ENCODE data around the gene SIRT7.

The SIRT7 gene

DNA sequence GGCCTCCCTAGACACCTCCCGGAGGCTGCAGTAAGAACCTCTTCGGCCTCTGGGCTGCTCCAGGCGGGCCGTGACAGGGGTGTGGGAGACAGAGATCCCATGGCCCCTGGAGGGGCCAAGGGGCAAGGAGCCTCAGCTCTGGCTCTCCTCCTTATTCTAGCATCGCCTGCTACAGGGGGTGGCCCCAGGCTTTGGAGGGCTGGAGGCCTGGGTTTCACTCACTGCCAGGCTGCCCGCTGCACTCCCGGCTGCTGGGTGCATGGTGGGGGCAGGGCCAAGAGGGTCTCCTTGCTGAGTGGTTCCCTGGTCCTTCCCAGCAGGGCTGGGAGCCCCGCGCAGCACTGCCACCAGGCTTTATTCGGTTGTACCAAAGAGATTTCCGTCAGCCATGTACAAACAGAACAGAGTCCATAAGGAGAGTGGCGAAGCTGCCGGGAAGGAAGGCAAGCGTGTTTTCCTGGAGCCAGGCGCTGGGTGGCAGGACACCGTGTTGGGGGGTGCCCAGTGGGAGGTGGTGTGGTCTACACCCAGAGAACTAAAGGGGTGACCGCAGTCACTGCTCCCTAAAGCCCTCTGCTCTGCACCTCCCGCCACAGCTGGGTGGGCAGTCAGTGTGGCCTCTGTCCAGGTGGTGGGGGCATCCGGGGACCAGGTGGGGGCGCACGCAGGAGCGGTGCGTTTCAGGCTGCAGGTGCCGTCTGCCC, 13.9 kb downstream of the SIRT7 start:
- DNase-seq, result no peak

DNA sequence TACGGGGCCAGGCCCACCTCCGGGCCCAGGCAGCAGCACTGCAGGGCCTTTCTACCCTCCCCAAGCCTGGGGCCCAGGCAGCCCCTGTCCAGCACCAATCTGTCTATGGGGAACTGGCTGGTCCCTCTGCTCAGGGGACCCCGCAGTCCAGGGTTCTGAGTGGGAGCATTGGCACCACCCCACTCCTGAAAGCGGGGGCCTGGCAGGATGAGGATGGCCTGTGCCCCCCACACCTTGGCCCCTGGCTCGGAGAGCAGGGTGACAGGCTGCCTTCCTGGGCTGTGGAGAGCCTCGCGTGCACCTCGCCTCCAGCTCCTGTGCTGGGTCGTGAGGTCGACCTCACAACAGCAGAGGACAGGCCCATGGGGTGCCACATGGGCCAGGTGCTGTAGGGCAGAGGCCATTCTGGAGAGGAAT, 14.6 kb downstream of the SIRT7 start:
- no peak for DNase-seq

DNA sequence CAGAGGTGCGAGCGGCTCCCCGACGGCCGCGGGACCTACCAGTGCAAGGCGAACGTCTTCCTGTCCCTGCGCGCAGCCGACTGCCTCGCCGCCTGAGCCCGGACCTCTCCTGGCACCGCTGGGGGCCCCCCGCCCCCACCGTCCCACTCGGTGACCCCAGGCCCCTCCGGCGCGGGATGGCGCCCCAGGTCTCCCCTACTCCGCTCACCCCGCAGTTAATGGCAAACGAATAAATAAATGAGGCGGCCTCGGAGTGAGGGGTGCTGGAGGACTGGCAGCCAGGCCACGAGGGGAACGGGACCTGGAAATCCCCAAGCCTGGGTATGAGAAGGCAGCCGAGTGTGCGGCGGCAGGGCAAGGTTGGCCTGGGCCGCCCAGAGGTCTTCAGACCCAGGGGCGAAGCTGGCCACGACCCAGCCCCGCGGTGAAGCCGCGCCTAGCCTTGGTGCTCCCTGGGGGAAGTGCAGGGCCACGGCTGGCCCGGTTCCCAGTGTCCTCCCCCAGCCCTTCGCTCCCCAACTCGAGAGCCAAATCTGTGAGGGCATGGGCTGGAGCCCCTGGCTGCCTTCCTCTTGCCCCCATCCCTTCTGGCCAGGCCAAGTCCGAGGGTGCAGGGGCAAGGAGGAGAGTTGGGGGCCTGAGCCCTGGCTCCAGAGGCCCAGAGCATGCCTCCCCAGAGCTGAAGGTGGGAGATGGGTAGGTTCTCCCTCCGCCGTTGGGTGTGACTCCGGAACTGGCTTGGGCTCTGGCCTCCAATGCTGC, 15.1 kb downstream of the SIRT7 start:
- DNase-seq, result no peak

DNA sequence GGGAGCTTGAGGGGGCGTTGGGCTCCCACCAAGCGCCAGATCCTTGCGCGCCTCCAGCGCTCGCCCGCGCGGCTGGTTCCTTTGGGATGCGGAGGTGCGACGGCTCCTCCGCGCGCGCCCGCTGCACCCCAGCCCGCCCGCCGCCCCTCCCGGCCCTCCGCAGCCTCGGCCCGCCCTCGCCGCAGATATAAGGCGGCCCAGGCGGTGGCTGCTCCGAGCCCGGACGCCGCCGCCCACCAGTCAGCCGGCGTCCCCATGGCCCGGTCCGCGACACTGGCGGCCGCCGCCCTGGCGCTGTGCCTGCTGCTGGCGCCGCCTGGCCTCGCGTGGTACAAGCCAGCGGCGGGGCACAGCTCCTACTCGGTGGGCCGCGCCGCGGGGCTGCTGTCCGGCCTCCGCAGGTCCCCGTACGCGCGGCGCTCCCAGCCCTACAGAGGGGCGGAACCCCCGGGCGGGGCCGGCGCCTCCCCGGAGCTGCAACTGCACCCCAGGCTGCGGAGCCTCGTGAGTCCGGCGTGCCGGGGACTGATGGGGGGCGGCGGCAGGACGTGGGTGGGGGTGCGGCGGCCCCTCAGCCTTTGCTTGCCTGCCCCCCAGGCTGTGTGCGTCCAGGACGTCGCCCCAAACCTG, 15.8 kb downstream of the SIRT7 start, which contains the start of gene NPB:
TSS of gene NPB (plus strand) at position 216 of the 630 bp plus-strand sequence. CDS start at position 256, 40 bp downstream.
- peak; percentile 23 for DNase-seq

DNA sequence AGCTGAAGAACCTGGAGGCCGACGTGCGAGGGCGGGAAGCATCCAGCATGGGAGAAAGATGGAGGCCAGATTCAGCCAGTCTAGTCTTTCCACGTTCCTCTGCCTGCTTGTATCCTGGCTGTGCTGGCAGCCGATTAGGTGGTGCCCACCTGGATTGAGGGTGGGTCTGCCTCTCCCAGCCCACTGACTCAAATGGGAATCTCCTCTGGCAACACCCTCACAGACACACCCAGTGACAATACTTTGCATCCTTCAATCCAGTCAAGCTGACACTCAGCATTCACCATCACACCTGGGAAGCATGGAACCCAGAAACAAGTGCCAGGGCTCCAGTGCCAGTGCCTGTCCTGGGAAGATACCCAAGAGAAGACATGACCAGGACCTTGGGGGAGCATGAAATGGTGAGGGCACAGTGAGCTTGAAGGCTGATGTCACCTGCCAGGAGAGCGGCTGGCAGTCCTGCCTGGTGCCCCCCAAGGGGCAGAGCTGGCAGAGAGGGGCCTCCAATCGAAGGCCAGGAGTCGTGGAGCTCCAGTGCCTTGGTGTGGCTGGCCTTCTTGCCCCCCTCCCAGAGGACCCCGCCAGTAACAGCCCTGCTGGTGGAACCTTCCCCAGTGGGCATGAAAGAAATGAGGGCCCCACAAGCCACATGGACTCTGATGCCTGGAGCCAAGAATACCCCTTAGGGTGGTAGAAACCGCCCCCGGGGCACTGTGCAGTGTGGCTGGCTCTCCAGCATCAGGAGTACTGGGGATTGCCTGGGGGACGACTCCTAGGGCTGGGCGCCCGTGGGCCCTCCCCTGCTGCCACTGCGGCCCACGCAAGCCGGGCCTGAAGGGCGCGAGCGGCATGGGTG, 16.6 kb downstream of the SIRT7 start:
- no peak for DNase-seq

DNA sequence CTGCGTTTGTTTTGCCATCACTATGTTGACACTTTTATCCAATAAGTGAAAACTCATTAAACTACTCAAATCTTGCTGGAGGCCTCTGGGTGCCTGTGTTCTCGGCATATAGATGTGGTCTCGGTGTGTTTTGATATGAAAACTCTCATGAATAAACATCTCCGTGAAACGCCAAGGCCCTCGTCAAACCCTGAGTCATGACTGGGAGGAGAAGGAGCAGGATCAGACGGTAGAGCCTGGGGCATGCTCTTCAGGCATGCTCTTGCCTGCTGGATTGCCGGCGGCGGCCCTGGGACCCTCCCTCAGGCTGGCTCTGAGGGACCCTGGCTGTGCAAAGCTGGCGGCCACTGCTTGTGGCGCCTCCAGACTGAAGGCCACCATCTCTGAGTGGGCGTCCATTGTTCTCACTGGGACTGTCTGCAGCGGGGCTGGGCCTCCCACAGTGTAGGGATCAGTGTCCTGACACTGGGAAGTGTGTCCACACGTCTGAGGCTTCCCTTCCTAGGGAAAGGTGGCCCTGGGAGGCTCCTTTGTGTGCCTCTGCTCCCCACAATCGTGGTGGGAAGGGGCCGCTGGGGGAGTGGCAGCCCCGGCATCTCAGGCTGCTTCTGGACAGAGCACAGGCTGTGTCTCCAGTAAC, 17.7 kb downstream of the SIRT7 start:
- DNase-seq, result no peak

DNA sequence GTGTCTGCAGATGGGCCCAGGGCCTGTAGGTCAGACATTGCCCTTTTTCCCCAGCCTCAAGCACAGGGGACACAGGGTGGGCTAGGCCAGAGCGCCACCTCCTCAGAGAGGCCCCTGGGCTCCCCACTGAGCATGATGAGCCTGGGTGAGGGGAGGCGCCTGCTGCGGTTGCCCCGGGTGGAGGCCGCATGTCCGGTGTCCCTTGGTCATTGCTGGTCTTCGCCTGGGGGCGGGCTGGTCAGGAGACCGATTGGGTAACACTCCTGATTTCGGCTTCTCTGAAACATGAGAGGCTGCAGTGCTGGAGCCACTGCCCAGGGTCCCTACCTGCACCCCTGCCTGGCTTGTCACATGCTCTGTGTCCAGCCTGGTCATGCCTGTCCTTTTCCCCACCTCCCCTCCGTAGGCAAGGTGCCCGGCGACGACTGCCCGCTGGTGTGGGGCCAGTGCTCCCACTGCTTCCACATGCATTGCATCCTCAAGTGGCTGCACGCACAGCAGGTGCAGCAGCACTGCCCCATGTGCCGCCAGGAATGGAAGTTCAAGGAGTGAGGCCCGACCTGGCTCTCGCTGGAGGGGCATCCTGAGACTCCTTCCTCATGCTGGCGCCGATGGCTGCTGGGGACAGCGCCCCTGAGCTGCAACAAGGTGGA, 18.3 kb downstream of the SIRT7 start:
- no peak for DNase-seq

DNA sequence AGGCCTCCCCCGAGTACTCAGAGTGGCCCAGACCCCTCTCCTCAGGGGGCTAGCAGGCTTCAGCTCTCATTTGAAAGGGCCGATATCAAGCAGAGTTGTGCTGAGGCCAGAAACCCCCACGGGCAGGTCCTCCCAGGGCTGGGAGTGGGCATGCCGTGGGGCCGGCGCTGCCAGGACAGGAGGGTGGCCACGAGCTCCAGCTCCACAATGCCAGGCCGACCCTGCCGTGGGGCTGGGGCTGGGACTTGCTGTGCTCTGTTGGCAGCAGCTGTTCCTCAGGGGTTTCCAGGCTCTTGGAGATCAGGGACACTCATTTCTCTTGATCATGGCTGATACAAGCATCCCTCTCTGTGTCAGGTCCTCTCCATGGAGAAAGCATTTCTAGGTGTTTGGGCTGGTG, 19.1 kb downstream of the SIRT7 start:
- DNase-seq, result no peak

DNA sequence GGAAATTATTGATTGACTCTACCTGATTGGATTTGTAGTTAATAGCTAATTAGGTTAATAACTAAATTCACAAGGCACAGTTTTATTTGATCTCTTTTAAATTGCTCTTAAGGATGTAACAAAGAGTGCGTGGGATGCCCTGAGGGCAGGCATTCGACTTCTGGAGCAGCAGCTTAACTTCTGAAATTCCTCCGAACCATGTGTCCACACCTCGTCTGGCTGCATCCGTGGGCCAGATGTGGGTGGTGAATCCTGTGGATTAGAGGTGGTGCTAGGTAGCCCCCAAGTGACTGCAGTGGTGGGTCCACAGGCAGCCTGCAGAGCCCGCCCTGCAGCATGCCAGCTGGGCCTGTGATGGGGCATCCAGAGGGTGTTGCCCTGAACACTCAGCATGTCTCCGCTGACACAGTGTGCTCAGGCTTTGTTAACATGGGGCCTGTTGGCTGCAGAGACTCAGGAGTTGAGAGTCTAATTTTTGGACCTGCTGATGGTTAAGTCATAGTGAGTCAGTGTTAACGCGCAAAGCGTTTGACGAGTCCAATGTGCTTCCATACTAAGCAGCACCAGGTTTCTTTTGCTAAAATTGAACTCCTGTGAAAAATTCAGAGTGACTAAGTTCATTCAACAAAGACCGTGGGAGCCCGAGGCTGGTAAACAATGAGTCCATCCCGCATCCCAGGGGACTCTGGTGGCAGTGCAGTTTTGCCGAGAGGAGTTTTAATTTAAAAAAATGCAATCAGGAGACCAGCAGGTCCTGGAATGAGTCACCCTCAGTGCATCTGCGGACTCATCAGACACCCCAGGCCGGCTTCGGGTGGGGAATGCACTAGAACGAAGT, 19.7 kb downstream of the SIRT7 start:
- no peak for DNase-seq

DNA sequence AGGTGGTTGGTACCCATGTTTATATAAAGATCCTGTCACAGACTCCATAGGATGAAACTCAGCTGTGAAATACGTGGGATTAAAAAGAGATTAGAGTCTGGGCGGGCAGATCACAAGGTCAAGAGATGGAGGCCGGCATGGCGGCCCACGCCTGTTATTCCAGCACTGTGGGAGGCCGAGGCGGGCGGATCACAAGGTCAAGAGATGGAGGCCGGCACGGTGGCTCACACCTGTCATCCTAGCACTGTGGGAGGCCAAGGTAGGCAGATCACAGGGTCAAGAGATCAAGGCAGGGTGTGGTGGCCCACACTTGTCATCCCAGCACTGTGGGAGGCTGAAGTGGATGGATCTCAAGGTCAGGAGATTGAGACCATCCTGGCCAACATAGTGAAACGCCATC, 22.6 kb downstream of the SIRT7 start:
- no peak for DNase-seq

DNA sequence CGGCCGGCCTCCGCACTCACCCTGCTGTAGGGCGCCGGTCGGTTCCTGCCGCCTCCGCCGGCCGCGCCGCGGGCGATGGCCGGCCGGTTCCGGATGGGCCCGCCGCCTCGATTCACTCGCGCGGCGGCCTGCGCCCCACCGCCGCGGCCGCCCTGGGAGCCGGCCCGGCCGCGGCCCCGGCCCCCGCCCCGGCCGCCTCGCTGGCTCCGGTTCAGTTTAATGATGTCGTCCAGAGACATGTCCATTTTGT, 26.7 kb downstream of the SIRT7 start:
- DNase-seq, result no peak

DNA sequence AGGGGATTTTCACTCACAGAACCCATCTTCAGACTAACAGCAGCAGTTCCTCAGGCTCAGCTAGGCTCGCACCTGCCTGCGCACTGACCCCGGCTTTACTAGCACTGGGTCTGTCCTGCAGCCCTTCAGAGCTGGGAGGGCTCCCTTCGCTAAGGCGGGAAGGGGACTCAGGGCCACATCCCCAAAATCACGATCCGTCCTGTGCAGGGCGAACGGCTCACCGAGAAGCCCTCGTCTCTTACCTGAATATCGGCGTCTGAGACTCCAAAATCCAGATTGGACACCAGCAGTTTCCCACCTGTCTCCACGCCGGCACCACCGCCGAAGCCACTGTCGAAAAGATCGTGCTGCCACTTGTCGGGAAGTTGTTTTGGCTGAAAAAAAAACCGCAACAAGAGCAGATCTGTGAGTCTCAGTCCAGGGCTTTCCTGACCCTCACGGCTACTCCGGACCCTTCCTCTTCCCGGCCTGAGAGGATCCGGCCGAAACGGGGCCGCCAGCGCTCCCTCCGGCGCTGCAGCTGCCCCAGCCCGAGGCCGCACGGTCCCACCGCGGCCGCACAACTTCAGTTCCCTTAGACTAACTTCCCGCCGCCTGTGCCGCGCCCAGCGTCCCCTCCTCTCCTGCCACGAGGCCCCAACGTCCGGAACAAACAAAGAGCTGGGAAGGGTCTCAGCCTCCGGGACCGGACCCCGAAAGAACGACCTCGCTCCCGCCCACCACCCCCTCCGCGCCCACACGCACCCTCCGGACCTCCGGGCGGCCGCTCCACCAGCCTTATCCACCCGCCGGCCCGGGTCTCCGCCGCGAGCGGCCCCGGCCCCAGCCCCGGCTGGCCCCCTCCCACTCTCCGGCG, 27.3 kb downstream of the SIRT7 start:
- no peak for DNase-seq

DNA sequence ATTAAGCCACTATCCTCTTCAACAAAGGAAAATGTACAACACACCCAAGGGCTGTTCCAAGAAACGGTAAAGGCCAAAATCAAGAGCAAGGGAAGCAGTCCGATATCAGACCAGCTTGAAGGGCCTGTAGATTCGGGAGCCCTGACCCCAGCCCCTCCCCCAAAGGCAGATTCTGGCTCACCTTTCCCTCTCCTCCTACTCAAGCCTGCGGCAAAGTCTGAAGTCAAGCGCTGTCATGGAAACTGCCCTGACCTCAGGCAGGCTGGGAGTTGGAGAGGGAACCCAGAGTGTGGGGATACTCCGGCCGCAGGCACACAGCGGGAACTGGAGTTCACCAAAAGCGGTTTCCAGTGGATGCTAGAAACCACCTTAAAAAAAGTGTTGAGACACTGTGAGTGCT, 28.4 kb downstream of the SIRT7 start:
- no peak for DNase-seq

DNA sequence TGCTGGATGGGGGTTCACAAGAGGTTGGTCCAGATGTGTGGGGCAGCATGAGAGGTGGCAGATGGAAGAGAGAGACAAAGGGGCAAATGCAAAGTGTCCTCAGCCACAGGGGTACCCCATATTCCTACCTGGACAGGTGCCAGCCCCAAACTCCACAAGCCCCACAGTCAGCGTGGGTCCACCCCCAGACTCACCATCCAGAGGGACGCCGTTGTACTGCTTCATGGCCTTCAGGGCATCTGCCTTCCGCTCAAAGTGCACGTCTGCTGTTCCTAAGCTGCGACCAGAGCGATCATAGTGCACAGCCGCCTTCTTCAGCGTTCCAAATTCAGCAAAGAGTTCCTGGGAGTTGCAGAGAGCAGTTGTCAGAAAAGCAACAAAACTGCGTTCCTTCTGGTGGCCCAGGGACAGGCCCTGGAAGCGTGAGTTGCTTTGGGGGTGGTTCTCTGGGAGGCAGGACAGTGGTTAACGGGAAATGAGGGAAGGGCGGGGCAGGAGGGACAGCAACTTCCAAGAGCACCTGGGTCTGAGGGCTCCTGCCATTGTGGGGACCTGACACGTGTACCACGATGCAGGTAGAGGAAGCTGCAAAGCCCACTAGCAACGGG, 28.9 kb downstream of the SIRT7 start:
- no peak for DNase-seq

DNA sequence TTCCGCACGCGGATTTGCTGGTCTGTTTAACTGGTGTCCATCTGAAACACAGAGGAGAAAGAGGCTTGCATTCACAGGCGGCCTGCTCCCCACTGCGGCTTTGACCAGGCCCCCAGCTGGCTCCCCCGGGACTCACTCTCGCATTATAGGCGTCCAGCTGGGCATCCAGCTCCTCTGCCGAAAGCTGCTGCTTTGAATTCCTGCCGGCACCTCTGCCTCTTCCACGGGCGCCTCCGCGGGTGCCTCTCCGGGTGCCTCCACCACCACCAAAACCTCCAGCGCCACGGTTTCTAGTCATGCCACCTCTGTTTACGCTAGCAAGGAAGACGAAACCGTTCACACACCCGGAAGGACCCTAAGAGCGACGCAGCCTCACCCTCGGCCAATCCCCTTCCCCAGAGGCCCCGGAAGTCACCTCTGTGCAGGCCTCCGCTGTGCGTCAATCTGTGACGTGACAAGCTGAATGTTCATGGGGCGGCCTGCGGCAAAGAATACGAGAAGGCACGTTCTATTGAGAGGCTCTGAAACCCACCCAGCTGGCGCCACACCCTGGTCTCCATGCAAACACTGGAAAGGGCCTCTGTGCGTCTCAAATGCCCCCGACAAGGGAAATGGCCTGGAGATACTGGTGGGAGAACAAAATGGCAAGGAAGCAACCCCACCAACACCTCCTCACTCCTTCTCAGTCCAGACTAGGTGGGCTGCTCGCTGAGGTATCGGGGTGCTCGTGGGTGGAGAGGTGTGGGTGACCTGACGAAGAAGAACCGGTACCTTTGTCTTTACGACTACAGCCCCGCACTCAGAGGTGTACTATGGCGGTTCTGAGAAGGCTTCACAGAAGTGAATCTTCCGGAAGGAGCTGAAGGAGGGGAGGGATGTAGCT, 29.6 kb downstream of the SIRT7 start:
- no peak for DNase-seq

DNA sequence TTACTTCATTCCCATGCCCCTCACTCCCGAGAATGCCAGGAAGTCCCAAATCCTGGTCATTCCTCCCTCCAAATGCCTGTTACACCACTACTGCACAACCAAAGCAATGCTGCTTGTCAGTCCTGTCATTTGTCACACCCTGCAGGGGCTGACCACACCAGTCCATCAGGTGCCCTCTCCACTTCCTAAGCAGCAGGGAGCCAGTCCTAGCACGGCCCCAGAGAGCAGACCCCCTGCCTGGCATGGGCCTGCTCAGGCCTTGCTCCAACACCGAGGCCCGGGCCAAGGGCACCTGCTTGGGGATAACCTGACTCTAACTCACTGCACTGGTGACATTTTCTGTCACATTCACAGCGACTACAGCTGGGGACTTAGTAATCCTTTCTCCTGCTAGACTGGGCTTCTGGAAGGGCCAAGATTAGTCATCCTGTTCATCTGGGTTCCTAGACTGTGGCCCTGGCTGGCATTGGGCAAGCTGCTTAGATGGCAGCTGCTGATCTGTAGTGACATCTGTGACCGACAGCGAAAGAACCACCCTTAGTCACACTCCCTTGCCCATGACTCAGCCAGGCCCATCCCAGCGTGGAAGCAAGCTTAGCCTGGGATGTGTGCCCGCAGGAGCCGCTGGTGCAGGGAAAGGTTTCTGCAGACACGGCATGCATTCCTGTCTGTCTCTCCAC, 32.0 kb downstream of the SIRT7 start:
- DNase-seq, result no peak

DNA sequence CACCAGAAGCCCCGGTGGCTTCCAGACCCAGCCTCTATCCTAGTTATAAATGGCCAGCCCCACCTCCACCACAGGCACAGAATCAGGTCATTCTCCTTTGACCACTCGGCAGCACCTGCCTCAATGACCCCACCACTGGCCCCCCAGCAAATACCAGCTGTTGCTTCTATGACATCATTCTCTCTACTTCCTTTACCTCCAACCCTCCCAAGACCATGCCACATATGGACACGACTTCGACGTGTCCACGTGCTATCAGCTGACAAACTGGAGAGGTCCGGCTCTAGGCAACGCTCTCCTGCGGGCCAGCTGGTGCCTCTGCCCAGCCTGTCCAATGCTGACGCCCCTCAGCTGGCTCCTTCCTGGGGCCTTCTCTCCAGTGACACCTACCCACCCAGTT, 32.5 kb downstream of the SIRT7 start:
- DNase-seq, result no peak

DNA sequence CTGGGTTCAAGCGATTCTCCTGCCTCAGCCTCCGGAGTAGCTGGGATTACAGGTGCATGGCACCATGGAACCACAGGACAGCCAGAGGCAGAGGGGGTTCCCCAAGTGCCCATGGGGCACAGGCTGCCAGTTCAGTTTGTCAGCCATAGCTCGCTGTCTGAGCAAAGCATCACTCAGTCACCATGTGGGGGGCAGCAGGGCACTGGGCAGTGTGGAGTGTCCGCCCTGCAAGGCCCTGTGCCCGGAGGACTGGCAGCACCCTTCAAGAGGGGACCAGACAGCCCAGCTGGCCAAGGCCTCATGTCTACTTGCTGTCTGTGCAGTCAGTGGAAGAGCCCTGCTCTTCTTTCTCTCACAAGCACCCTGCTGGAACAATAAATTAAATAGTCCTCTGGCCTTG, 33.0 kb downstream of the SIRT7 start:
- DNase-seq, result no peak
